Stimulated activated CD8-positive, alpha-beta memory T cell treated with anti-CD3 and anti-CD28 coated beads, Interleukin-2, amount 100 ng/mL, for 1 hour (primary cell): ENCODE results near the gene HPSE2.

Source experiments
- DNase-seq, 2 donors: peaks; one replicate each; pipeline ENCODE4 v3.0.0-alpha.2; 2020; ENCODE audit warnings: low read depth in 2 of 2

The HPSE2 gene

DNA sequence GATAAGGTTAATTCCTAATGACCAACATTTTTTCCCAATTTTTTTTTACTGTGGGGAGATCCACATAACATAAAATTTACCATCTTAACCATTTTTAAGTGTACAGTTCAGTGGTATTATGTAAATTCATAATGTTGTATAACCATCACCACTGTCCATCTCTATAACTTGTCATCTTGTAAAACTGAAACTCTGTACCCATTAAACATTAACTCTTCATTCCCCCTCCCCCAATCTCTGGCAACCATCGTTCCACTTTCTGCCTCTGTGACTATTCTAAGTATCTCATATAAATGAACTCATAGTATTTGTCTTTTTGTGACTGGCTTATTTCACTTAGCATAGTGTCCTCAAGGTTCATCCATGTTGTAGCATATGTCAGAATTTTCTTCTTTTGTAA lies 742.9 kb downstream of the HPSE2 start:
- no peak for DNase-seq

DNA sequence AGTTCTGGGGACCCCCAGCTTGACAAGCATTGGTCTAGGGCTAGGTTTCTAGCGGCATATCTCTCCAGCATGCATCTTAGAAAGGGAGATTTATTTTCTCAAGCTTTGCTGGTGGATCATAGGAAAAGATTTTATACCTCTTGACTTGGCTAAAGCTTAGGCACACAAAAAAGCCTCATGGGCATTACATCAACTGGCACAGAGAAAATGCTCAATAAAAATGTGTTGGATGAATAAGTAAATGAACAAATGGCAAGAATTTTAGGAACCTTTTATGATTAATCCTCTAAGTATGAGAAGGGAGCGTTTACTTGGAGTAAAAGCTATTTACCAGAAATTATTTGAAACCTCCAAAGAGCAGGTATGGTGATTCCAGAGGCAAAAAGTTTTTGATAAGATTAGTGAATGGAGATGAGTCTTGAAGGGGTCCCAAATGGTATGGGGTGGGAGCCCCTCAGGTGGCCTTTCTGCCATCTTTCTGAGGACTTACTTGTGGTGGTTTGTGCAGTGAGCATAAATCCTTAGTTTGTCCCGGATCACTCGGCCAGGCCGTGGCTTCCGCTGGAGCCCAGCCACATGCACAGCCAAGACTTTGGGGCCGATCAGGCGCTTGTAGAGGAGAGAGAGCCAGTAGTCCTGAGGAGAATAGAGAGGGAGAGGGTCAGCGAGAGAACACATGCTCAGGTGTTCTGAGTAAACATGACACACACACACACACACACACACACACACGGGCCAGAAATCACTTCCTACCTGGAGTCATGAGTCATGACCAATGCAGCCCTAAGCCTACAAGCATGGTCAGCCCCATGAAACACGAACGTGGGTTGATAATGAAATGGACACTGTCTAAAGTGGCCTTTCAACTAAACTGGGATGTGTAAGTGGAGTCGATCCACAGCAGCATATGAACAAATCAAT lies 745.8 kb downstream of the HPSE2 start:
- DNase-seq = no peak

- DNase-seq = no peak
Observed at GRCh38 chr10:98488669-98489430, 746.8 kb downstream of the HPSE2 start.

GRCh38 chr10:98487649-98488048 lies 748.0 kb downstream of the HPSE2 start:
- DNase-seq = no peak

- no peak for DNase-seq
Observed at GRCh38 chr10:98486421-98486820, 749.2 kb downstream of the HPSE2 start.

- no peak for DNase-seq
Observed at GRCh38 chr10:98485959-98486358, 749.7 kb downstream of the HPSE2 start.

- DNase-seq = no peak
Observed at GRCh38 chr10:98483658-98484057, 752.0 kb downstream of the HPSE2 start.

- no peak for DNase-seq
Observed at GRCh38 chr10:98482096-98482495, 753.6 kb downstream of the HPSE2 start.

- DNase-seq = no peak
Observed at GRCh38 chr10:98481404-98481945, 754.2 kb downstream of the HPSE2 start.

DNA sequence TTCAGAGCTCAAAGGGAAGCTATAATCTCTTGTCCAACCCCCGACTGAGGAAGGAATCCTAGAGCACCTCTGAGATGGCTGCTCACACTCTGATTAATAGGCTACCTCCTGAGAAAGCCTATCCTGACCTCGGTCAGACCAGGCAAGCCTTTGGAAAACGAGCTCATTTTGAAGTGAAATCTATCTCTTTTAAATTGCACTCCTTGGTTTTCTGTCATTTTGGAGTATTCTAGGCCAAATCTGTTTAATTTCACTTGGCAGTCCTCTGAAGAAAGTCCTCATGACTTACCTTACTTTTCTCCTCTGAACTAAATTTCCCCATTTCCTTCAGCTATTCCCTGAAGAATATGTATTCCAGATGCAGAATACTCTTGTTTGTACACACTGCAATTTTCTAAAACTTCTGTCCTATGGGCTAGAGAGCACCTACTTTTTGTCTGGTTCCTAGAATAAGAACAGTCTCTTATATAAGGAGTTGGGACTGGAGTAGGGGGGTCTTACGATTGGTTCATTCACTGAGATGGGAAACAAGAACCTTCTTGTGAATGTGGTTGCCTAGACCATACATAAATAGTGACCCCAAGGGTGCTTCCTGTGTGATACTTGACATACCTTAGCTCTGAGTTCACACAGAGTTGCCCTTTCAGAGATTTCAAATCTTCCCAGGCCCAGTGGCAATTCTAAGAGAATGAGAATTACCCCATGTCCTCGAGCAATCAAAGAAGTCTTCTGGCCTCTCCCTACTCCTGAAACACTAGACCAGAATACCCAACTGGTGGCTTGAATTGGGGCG lies 757.0 kb downstream of the HPSE2 start:
- no peak for DNase-seq

- DNase-seq = no peak
Observed at GRCh38 chr10:98477861-98478260, 757.8 kb downstream of the HPSE2 start.

GRCh38 chr10:98474628-98475027 lies 761.0 kb downstream of the HPSE2 start:
- DNase-seq = no peak

- DNase-seq = no peak
Observed at GRCh38 chr10:98472196-98472595, 763.5 kb downstream of the HPSE2 start.

GRCh38 chr10:98470850-98471249 lies 764.8 kb downstream of the HPSE2 start:
- DNase-seq = no peak

DNA sequence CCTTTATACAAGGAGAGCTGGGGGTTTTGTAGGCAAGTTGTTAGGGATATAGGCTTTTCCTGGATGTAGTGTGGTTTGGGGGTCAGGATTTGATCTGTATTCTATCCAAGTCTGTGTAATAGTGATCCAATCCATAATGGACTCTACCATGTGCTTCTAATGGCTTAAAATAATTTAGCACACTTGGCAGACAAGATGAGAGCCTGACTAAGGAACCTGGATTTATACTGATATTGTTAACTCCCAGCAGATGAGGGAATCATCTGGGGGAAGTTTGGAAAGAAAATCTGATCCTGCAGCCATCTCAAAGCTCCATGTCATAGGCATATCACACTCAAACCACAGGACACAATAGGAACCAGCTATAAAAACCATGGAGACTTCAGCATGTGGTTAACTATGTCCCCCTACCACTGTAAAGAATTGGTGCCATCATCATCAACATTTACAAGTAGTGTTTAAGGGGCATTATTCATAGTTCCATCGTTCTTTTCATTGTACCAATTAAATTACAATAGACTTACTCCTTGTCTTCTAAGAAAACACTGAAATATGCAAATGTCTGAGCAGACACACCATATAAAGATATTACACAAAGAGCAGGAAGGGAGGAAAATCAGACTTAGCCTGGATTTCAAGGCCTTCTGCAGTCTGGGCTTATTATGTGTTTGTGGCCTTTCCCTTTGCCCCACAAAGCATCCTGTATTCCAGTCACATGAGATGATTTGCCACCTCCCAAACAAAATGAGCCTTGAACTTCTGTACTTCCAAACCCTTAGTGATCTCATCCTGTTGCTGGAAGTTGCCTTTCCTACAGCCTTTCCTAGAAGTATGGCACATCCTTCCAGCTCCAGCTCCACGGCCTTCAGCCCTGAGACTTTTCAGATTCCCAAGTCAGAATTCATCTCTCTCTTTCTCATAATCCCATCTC lies 766.4 kb downstream of the HPSE2 start:
- DNase-seq = no peak

DNA sequence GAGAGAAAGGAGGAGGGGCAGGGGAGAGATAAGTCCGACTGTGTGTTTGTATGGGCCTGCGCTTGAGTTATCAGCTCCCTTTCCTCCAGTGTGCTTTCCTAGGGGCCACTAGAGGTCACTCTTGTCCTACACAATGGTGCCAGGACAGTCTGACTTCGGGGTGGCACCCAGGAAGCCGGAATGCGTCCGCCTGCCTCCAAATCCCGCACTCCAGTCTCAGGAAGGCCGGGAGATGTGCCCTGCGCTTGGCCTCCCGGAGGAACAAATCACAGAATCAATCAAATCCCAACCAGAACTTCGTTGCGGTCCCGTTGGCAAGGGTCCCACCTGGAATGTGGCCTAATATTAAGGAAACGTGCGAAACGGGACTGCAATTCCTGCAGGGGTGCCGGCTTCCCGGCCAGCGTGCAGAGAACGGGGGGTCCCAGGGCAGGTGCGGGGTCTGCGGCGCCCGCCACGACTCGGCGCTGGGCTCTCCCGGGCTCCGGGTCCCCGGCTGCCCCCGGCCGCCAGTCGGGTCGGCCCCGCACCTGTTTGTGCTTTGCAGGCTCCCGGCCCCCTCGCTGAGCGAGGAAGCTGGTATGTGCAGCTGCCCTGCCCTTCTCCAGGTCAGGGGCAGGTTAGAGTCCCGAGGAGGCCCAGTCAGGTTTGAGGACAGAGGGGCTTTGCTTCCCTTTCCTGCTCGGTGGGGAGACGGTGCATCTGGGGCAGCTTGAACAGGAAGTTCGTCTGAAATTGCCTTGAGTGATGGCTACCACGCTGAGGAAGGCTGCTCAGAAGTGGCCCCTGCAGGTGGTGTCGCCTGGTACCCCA lies 767.9 kb downstream of the HPSE2 start:
- peak in 1 of 2 donors; percentile 24 for DNase-seq

GRCh38 chr10:98466861-98467505 lies 768.7 kb downstream of the HPSE2 start:
- no peak for DNase-seq

DNA sequence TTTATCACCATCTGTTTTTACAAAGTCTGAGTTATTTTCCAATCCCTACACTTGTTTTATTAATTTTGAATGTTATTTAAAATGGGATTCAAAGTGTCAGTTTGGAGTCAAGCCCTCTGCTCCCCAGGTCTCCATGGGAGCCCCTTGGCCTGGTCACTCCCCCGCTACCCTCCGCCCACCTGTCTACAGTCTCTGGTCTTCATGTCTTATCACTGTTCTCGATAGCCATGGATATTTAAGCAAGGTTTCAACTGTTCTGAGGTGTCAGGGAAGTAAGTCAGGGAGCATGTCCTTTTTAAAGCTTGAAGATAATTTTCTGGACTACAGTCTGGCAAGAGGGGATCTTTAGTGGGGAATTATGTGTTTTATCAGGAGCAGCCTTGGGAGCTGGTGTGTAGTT lies 769.8 kb downstream of the HPSE2 start:
- DNase-seq = no peak
